HG03039 (cell line): ENCODE data around the gene OR4X2.
"Not testable (repeated sequence)": the region's sequence is repeated elsewhere in the genome, so short reads cannot be mapped to it uniquely, and the experiment has no call there.

Source experiments
- ATAC-seq: cut with Tn5 transposase; IDR thresholded peaks from one replicate; pipeline ENCODE4 v1.9.1; 2021; ENCODE audit warnings: mild to moderate bottlenecking, moderate library complexity; ENCODE audit not compliant: unreplicated experiment

The OR4X2 gene

GRCh38 chr11:48244804-48245203, at the start of gene OR4X2:
Gene OR4X2 (plus strand): TSS chr11:48245104. CDS start chr11:48245104, 0 bp downstream.
- no peak for ATAC-seq

GRCh38 chr11:48207881-48208280, 37.0 kb upstream of the OR4X2 start:
- no peak for ATAC-seq

GRCh38 chr11:48210052-48210451, 34.9 kb upstream of the OR4X2 start:
- ATAC-seq, result no peak

GRCh38 chr11:48216510-48216909, 28.4 kb upstream of the OR4X2 start, which contains the start of gene OR4B1:
Gene OR4B1 (plus strand): TSS chr11:48216810. CDS start chr11:48216810, 0 bp downstream.
- no peak for ATAC-seq

GRCh38 chr11:48228761-48229160, 16.1 kb upstream of the OR4X2 start:
- no peak for ATAC-seq

- ATAC-seq, result not testable (repeated sequence)
Observed at GRCh38 chr11:48230057-48230456, 14.8 kb upstream of the OR4X2 start.

GRCh38 chr11:48237727-48238126, 7.2 kb upstream of the OR4X2 start:
- no peak for ATAC-seq

- no peak for ATAC-seq
Observed at GRCh38 chr11:48242501-48242900, 2.4 kb upstream of the OR4X2 start.

- ATAC-seq, result no peak
Observed at GRCh38 chr11:48248902-48249301, 4.0 kb downstream of the OR4X2 start.

- ATAC-seq, result no peak
Observed at GRCh38 chr11:48261600-48261999, 16.7 kb downstream of the OR4X2 start.

- ATAC-seq, result no peak
Observed at GRCh38 chr11:48263423-48263911, 18.6 kb downstream of the OR4X2 start, which contains the start of gene OR4X1. Gene OR4X1 (plus strand): TSS chr11:48263861. CDS start chr11:48263861, 0 bp downstream.

- no peak for ATAC-seq
Observed at GRCh38 chr11:48270621-48271020, 25.7 kb downstream of the OR4X2 start.

- no peak for ATAC-seq
Observed at GRCh38 chr11:48272606-48273005, 27.7 kb downstream of the OR4X2 start.
